Measurements from ENCODE around the gene CEP57L1.

DNA sequence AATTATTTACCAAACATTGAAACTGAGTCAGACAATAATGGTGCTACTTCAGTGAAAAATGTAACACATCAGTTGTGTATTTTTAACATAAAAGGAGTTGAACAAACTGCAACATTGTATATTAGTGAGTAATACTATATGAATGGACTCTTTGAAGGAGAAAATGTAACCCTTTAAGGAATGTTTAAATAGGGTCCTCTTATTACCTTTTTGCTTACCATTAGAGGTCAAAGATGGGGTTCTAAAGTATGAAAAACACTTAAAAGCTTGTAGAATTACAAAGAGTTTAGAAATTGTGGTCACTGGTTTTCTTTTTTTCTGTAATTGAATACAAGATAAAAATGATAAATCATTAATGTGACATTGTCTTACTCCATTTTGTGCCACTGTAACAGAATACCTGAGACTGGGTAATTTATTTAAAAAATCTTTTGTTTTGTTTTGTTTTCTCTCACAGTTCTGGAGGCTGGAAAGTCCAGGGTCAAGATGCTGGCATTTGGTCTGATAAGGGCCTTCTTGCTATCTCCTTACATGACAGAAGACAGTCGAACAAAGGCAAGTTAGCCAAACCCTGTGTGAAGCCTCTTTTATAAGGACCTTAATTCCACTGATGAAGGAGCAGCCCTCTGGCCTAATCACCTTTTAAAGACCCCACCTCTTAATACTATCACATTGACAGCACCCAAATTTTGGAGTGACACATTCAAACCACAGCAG lies 43.8 kb upstream of the CEP57L1 start:
- TF ChIP-seq, protein P1, sequence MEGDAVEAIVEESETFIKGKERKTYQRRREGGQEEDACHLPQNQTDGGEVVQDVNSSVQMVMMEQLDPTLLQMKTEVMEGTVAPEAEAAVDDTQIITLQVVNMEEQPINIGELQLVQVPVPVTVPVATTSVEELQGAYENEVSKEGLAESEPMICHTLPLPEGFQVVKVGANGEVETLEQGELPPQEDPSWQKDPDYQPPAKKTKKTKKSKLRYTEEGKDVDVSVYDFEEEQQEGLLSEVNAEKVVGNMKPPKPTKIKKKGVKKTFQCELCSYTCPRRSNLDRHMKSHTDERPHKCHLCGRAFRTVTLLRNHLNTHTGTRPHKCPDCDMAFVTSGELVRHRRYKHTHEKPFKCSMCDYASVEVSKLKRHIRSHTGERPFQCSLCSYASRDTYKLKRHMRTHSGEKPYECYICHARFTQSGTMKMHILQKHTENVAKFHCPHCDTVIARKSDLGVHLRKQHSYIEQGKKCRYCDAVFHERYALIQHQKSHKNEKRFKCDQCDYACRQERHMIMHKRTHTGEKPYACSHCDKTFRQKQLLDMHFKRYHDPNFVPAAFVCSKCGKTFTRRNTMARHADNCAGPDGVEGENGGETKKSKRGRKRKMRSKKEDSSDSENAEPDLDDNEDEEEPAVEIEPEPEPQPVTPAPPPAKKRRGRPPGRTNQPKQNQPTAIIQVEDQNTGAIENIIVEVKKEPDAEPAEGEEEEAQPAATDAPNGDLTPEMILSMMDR (IDR thresholded peaks at IDR 0.05) = no peak
- no peak for TF ChIP-seq POLR2A (IDR thresholded peaks at IDR 0.05)

All from uterus (tissue), 2 donors.